Adipose tissue (tissue), 3 donors: ENCODE measurements around the gene WNT3A. TPM values are rescaled to one million over a fixed set of nuclear protein-coding genes. Genes with fewer than 3 reads are reported as not detected.

Experiments used
- H3K27ac ChIP-seq: one replicate; pipeline ENCODE4 v1.5.1; 2013; ENCODE audit warnings: low read depth, low read length
- WGBS, 3 donors: extraction: QIAGEN DNeasy Blood & Tissue Kit; methylation state at CpG; one replicate each; pipeline ENCODE4 v1.1.7; 2013; 5-methylcytosine and 5-hydroxymethylcytosine counted together
- polyA plus RNA-seq, 3 donors: library from polyadenylated mRNA; stranded (reverse); fragments of 200-250 nt; gene quantifications; one replicate each; pipeline ENCODE4 v1.2.3, GENCODE V29; 2013
- donor health status: healthy with polysubstance abuse.
- donor health status: Bipolar disorder and iron deficiency.
- donor health status: healthy.

Gene WNT3A
- polyA plus RNA-seq, 3 donors, result 0.03 TPM; not detected in 2

GRCh38 chr1:228073857-228074545, 67.2 kb downstream of the WNT3A start:
- 44 to 56% (median 49%) methylated on average over 12 to 16 of the region's 16 CpGs for WGBS, 3 donors
- no peak overlapping the region for H3K27ac ChIP-seq

GRCh38 chr1:228074954-228075730, 68.3 kb downstream of the WNT3A start:
- H3K27ac ChIP-seq, result no peak overlapping the region
- WGBS, 3 donors, result 41 to 49% (median 42%) methylated on average over 18 of the region's 18 CpGs

GRCh38 chr1:228075801-228076271, 69.0 kb downstream of the WNT3A start:
- whole genome bisulfite sequencing, 3 donors, result 78 to 86% (median 79%) methylated on average over 9 of the region's 9 CpGs
- H3K27ac ChIP-seq, result no peak overlapping the region

GRCh38 chr1:228076796-228077430, 70.1 kb downstream of the WNT3A start:
- H3K27ac ChIP-seq, result no peak overlapping the region
- 74 to 82% (median 77%) methylated on average over 8 to 9 of the region's 9 CpGs for WGBS, 3 donors

- WGBS, 3 donors, result 60 to 70% (median 62%) methylated on average over 10 of the region's 10 CpGs
- no peak overlapping the region for H3K27ac ChIP-seq
Observed at GRCh38 chr1:228077565-228078330, 71.0 kb downstream of the WNT3A start.

- WGBS, 3 donors, result 86 to 94% (median 87%) methylated on average over 7 of the region's 7 CpGs
- H3K27ac ChIP-seq, result no peak overlapping the region
Observed at GRCh38 chr1:228079013-228079412, 72.2 kb downstream of the WNT3A start.

GRCh38 chr1:228079601-228080263, 72.9 kb downstream of the WNT3A start:
- WGBS, 3 donors, result 89 to 94% (median 90%) methylated on average over 7 of the region's 7 CpGs
- no peak overlapping the region for H3K27ac ChIP-seq

GRCh38 chr1:228081144-228081543, 74.3 kb downstream of the WNT3A start:
- WGBS, 3 donors, result 68 to 80% (median 79%) methylated on average over 7 of the region's 7 CpGs
- no peak overlapping the region for H3K27ac ChIP-seq

- WGBS, 3 donors, result 10 to 13% (median 12%) methylated on average over 22 to 31 of the region's 31 CpGs
- no peak overlapping the region for H3K27ac ChIP-seq
Observed at GRCh38 chr1:228081578-228082213, 74.9 kb downstream of the WNT3A start.

GRCh38 chr1:228082214-228082917, 75.6 kb downstream of the WNT3A start, which contains the start of gene ARF1:
Gene ARF1 (plus strand): TSS chr1:228082708. CDS start chr1:228097115, 14,407 bp downstream.
- 0 to 1% (median 0%) methylated on average over 74 to 87 of the region's 87 CpGs for WGBS, 3 donors
- peak within 1 kb of the TSS; percentile 99 for H3K27ac ChIP-seq

GRCh38 chr1:228082918-228083870, 76.4 kb downstream of the WNT3A start:
- H3K27ac ChIP-seq, result peak overlapping the region; percentile 99
- 0% methylated on average over 70 to 79 of the region's 79 CpGs for WGBS, 3 donors

- H3K27ac ChIP-seq, result no peak overlapping the region
- WGBS, 3 donors, result 1 to 3% (median 2%) methylated on average over 17 of the region's 17 CpGs
Observed at GRCh38 chr1:228083871-228084278, 77.1 kb downstream of the WNT3A start.

- WGBS, 3 donors, result 6 to 12% (median 8%) methylated on average over 3 of the region's 3 CpGs
- H3K27ac ChIP-seq, result no peak overlapping the region
Observed at GRCh38 chr1:228084325-228084724, 77.5 kb downstream of the WNT3A start.

GRCh38 chr1:228084797-228085196, 78.0 kb downstream of the WNT3A start:
- 28 to 57% (median 41%) methylated on average over 5 of the region's 5 CpGs for WGBS, 3 donors
- H3K27ac ChIP-seq, result no peak overlapping the region

- WGBS, 3 donors, result 11 to 49% (median 42%) methylated on average over 6 of the region's 6 CpGs
Observed at GRCh38 chr1:228085287-228085951, 78.6 kb downstream of the WNT3A start.

More at GRCh38 chr1:228085287-228085951, 78.6 kb downstream of the WNT3A start:
- no peak overlapping the region for H3K27ac ChIP-seq
